ENCODE results near the gene PRSS21.

The PRSS21 gene

GRCh38 chr16:2846511-2847310, 29.7 kb downstream of the PRSS21 start:
- DNase-seq: peak in 1 of 5 experiments; percentile 72

GRCh38 chr16:2848933-2849725, 32.1 kb downstream of the PRSS21 start:
- DNase-seq: no peak

- no peak for DNase-seq
These were observed 35.1 kb downstream of the PRSS21 start for GRCh38 chr16:2852003-2852730.

GRCh38 chr16:2852731-2853507, 35.9 kb downstream of the PRSS21 start:
- no peak for DNase-seq

GRCh38 chr16:2853531-2854073, 36.6 kb downstream of the PRSS21 start:
- no peak for DNase-seq

- DNase-seq: no peak
These were observed 37.8 kb downstream of the PRSS21 start for GRCh38 chr16:2854700-2855309.

- DNase-seq: no peak
These were observed 38.5 kb downstream of the PRSS21 start for GRCh38 chr16:2855536-2855935.

GRCh38 chr16:2856061-2856670, 39.1 kb downstream of the PRSS21 start:
- no peak for DNase-seq

GRCh38 chr16:2856686-2857450, 39.8 kb downstream of the PRSS21 start:
- DNase-seq: no peak

- peak in 1 of 5 experiments; percentile 21 for DNase-seq
These were observed 40.6 kb downstream of the PRSS21 start, which contains the start of gene PRSS22 for GRCh38 chr16:2857451-2858244. PRSS22 (minus strand) TSS chr16:2858170; CDS start chr16:2858104, 66 bp downstream.

GRCh38 chr16:2858245-2859025, 41.4 kb downstream of the PRSS21 start:
- peak in 1 of 5 experiments; percentile 18 for DNase-seq

GRCh38 chr16:2859686-2860265, 42.7 kb downstream of the PRSS21 start:
- no peak for DNase-seq

GRCh38 chr16:2860826-2861567, 44.0 kb downstream of the PRSS21 start:
- DNase-seq: no peak

GRCh38 chr16:2865651-2866050, 48.6 kb downstream of the PRSS21 start:
- DNase-seq: no peak

- no peak for DNase-seq
These were observed 49.4 kb downstream of the PRSS21 start for GRCh38 chr16:2866431-2866830.

GRCh38 chr16:2867661-2867986, 50.6 kb downstream of the PRSS21 start:
- no peak for DNase-seq

GRCh38 chr16:2867987-2868789, 51.2 kb downstream of the PRSS21 start:
- peak; percentile 84 to 96 (median 94) for DNase-seq

Data from T-helper 2 cell (primary cell).